Measurements from ENCODE around the gene ZFP92. TPM values are rescaled to one million over a fixed set of nuclear protein-coding genes. Genes with fewer than 3 reads are reported as not detected.

Gene ZFP92
- total RNA-seq, 1 donor from 2014 or later: 0.96 TPM

GRCh38 chrX:153442463-153442862 is 31.2 kb downstream of the ZFP92 start:
- no peak for DNase-seq (ENCODE audit: low spot score in 2 of 2)
- intact Hi-C loops (cut with DNase I): loop anchor here (10.0 kb wide), 1 partner anchor 408 kb away; no protein-coding TSS in a partner anchor
- H3K4me1 ChIP-seq: no peaks in the 10 kb centered on the region
- no peak overlapping the region for H3K4me3 ChIP-seq
- H3K9me3 ChIP-seq: no peaks in the 10 kb centered on the region
- H3K36me3 ChIP-seq: peaks cover 0 to 3% of the 10 kb centered on the region in 2 donors
- no peaks in the 10 kb centered on the region for H3K27me3 ChIP-seq
- no peak for TF ChIP-seq CTCF (IDR thresholded peaks at IDR 0.05)
- H3K27ac ChIP-seq: no peak overlapping the region

GRCh38 chrX:153443476-153444332 is 32.4 kb downstream of the ZFP92 start:
- no peaks in the 10 kb centered on the region for H3K27me3 ChIP-seq
- intact Hi-C loops (cut with DNase I): loop anchor here (10.0 kb wide), 1 partner anchor 409 kb away; no protein-coding TSS in a partner anchor
- no peaks in the 10 kb centered on the region for H3K9me3 ChIP-seq
- H3K27ac ChIP-seq: no peak overlapping the region
- no peaks in the 10 kb centered on the region for H3K4me1 ChIP-seq
- no peak for DNase-seq (ENCODE audit: low spot score in 2 of 2)
- no peak overlapping the region for H3K4me3 ChIP-seq
- no peak for TF ChIP-seq CTCF (IDR thresholded peaks at IDR 0.05)
- H3K36me3 ChIP-seq: peaks cover 0 to 3% of the 10 kb centered on the region in 2 donors

GRCh38 chrX:153444333-153445011 is 33.2 kb downstream of the ZFP92 start:
- Histone ChIP-seq H3K36me3 (peaks cover 0 to 6% of the 10 kb centered on the region in 2 donors), H3K9me3 (no peaks in the 10 kb centered on the region), H3K4me1 (no peaks in the 10 kb centered on the region), H3K27ac (no peak overlapping the region), H3K4me3 (no peak overlapping the region), H3K27me3 (no peaks in the 10 kb centered on the region)
- no peak for DNase-seq (ENCODE audit: low spot score in 2 of 2)
- TF ChIP-seq CTCF (IDR thresholded peaks at IDR 0.05): no peak
- intact Hi-C loops (cut with DNase I): loop anchor here (10.0 kb wide), 1 partner anchor 410 kb away; no protein-coding TSS in a partner anchor

GRCh38 chrX:153445106-153445855 is 34.0 kb downstream of the ZFP92 start:
- DNase-seq (ENCODE audit: low spot score in 2 of 2): no peak
- H3K4me1 ChIP-seq: no peaks in the 10 kb centered on the region
- H3K27me3 ChIP-seq: no peaks in the 10 kb centered on the region
- TF ChIP-seq CTCF (IDR thresholded peaks at IDR 0.05): no peak
- no peak overlapping the region for H3K27ac ChIP-seq
- H3K4me3 ChIP-seq: no peak overlapping the region
- intact Hi-C loops (cut with DNase I): loop anchor here (10.0 kb wide), 1 partner anchor 410 kb away; no protein-coding TSS in a partner anchor
- peaks cover under 1 to 9% of the 10 kb centered on the region in 2 donors for H3K36me3 ChIP-seq
- no peaks in the 10 kb centered on the region for H3K9me3 ChIP-seq

GRCh38 chrX:153445856-153446635 is 34.8 kb downstream of the ZFP92 start, which contains the start of gene TREX2:
Gene TREX2 (minus strand): TSS chrX:153446056. CDS start chrX:153445430, 626 bp downstream.
- peaks cover 5 to 9% of the 10 kb centered on the region in 2 donors for H3K36me3 ChIP-seq
- H3K4me3 ChIP-seq: no peak within 1 kb of the TSS
- intact Hi-C loops (cut with DNase I): loop anchor here (10.0 kb wide), 1 partner anchor 411 kb away; no protein-coding TSS in a partner anchor
- H3K27me3 ChIP-seq: no peaks in the 10 kb centered on the region
- no peak for TF ChIP-seq CTCF (IDR thresholded peaks at IDR 0.05)
- DNase-seq (ENCODE audit: low spot score in 2 of 2): no peak
- no peak within 1 kb of the TSS for H3K27ac ChIP-seq
- no peaks in the 10 kb centered on the region for H3K4me1 ChIP-seq
- no peaks in the 10 kb centered on the region for H3K9me3 ChIP-seq
